Smooth muscle cell (in vitro differentiated cells): ENCODE data around the gene PRKG1. TPM values are rescaled to one million over a fixed set of nuclear protein-coding genes. Genes with fewer than 3 reads are reported as not detected.

Experiments used
- DNase-seq: peaks from one replicate; lab custom pipeline; 2025; ENCODE audit not compliant: unreplicated experiment; lab: John Stamatoyannopoulos, UW
- H2AFZ ChIP-seq: fragments of 200-600 bp; sonication (generic); 2 replicates; pipeline ENCODE4 v1.6.0; 2016; ENCODE audit warnings: antibody characterized with exemption, low read depth, mild to moderate bottlenecking
- H3F3A ChIP-seq: fragments of 200-600 bp; sonication (generic); 2 replicates; pipeline ENCODE4 v1.6.0; 2017; ENCODE audit warnings: antibody characterized with exemption, low read depth
- H3K27ac ChIP-seq: fragments of 200-600 bp; sonication (generic); 2 replicates; pipeline ENCODE4 v1.5.1; 2016; ENCODE audit warnings: low read depth, mild to moderate bottlenecking
- H3K27me3 ChIP-seq: fragments of 200-600 bp; sonication (generic); 2 replicates; pipeline ENCODE4 v1.6.1; 2016; ENCODE audit warnings: low read depth, mild to moderate bottlenecking
- H3K36me3 ChIP-seq: fragments of 200-600 bp; sonication (generic); 2 replicates; pipeline ENCODE4 v1.5.1; 2016; ENCODE audit warnings: low read depth
- H3K4me1 ChIP-seq: fragments of 200-600 bp; sonication (generic); 2 replicates; pipeline ENCODE4 v1.5.1; 2016; ENCODE audit warnings: low read depth
- H3K4me2 ChIP-seq: fragments of 200-600 bp; sonication (generic); 2 replicates; pipeline ENCODE4 v1.6.0; 2016; ENCODE audit warnings: mild to moderate bottlenecking
- H3K4me3 ChIP-seq: fragments of 200-600 bp; sonication (generic); 2 replicates; pipeline ENCODE4 v1.5.1; 2016; ENCODE audit warnings: mild to moderate bottlenecking
- H3K79me2 ChIP-seq: fragments of 200-600 bp; sonication (generic); 2 replicates; pipeline ENCODE4 v1.6.0; 2016; ENCODE audit warnings: low read depth, mild to moderate bottlenecking
- H3K9ac ChIP-seq: fragments of 200-600 bp; sonication (generic); 2 replicates; pipeline ENCODE4 v1.6.0; 2016; ENCODE audit warnings: low read depth
- H3K9me3 ChIP-seq: fragments of 200-600 bp; sonication (generic); replicated peaks from 2 replicates; pipeline ENCODE4 v1.5.1; 2016; ENCODE audit warnings: low read depth
- H4K20me1 ChIP-seq: fragments of 200-600 bp; sonication (generic); 2 replicates; pipeline ENCODE4 v1.6.0; 2016; ENCODE audit warnings: low read depth
- CTCF ChIP-seq: fragments of 200-600 bp; sonication (generic); IDR thresholded peaks from 2 replicates; pipeline ENCODE4 v1.5.1; 2017; ENCODE audit warnings: borderline replicate concordance, mild to moderate bottlenecking, antibody characterized with exemption; ENCODE audit not compliant: insufficient read depth, poor library complexity, severe bottlenecking
- WGBS: methylation state at CpG from one replicate; pipeline ENCODE4 v1.1.7; 2016; ENCODE audit warnings: low lambda C conversion rate; 5-methylcytosine and 5-hydroxymethylcytosine counted together
- polyA plus RNA-seq: library from polyadenylated mRNA; unstranded; fragments of >200 nt; fragmentation: Nextera tagmentation; extraction: Ambion mirVana; gene quantifications from 2 replicates; pipeline ENCODE4 v1.2.1, GENCODE V29; 2016
- total RNA-seq: library from RNA; depleted of rRNA; stranded (reverse); fragments of >200 nt; gene quantifications from 2 replicates; pipeline ENCODE4 v1.2.3, GENCODE V29; 2014

Gene PRKG1
- total and polyA plus RNA-seq, 2 experiments from 2014 or later, result 7.2 to 13.4 TPM

- TF ChIP-seq CTCF, result no peak
- H3K4me1 ChIP-seq, result peaks cover 24% of the 10 kb centered on the region
- H3K27me3 ChIP-seq, result no peaks in the 10 kb centered on the region
- no peaks in the 10 kb centered on the region for H3K9me3 ChIP-seq
- H3K4me2 ChIP-seq, result peak overlapping the region; percentile 71
- H4K20me1 ChIP-seq, result peaks cover 23% of the 10 kb centered on the region
- peak overlapping the region; percentile 2 for H2AFZ ChIP-seq
- no peaks in the 10 kb centered on the region for H3K36me3 ChIP-seq
- H3K27ac ChIP-seq, result no peak overlapping the region
- no peak for DNase-seq
- no peak overlapping the region for H3K9ac ChIP-seq
- WGBS, result 39% methylated on average over 11 of the region's 11 CpGs
- H3K4me3 ChIP-seq, result peak overlapping the region; percentile 25
- peaks cover 5% of the 10 kb centered on the region for H3F3A ChIP-seq
- H3K79me2 ChIP-seq, result no peaks in the 10 kb centered on the region
These were observed 453.4 kb downstream of the PRKG1 start for GRCh38 chr10:51527522-51528219.

DNA sequence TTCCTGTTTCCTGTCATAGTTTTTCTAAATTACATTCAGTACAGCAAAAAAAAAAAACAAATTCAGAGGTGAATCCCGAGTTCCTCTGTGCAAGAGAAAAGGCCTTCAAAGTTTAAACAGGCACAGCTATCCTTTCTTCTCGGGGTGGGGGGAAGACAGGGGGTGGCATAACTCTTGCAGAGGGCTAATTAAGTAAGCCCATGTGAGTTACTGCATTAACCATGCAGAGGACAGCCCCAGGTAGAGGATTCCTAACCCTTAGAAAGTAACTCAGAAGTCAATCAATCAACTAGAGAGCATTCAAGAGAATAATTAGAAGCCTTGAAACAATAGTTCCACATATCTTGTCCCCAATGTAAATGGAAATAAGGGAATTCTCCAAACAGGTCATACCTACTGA is 454.2 kb downstream of the PRKG1 start:
- Histone ChIP-seq H4K20me1 (peaks cover 23% of the 10 kb centered on the region), H3K79me2 (no peaks in the 10 kb centered on the region), H3K9me3 (no peaks in the 10 kb centered on the region), H3K4me1 (peaks cover 24% of the 10 kb centered on the region), H3K36me3 (no peaks in the 10 kb centered on the region), H3F3A (peaks cover 5% of the 10 kb centered on the region), H3K9ac (no peak overlapping the region), H3K4me3 (no peak overlapping the region), H3K27me3 (no peaks in the 10 kb centered on the region), H3K4me2 (peak overlapping the region; percentile 71), H3K27ac (no peak overlapping the region), H2AFZ (no peak overlapping the region)
- WGBS, result 32% methylated on average over 2 of the region's 2 CpGs
- no peak for DNase-seq
- no peak for TF ChIP-seq CTCF

- H3K27me3 ChIP-seq, result no peaks in the 10 kb centered on the region
- no peak overlapping the region for H3K4me2 ChIP-seq
- no peak overlapping the region for H3K9ac ChIP-seq
- H3K4me1 ChIP-seq, result peaks cover 24% of the 10 kb centered on the region
- 90% methylated on average over 4 of the region's 4 CpGs for WGBS
- no peaks in the 10 kb centered on the region for H3K79me2 ChIP-seq
- DNase-seq, result no peak
- H3K27ac ChIP-seq, result no peak overlapping the region
- TF ChIP-seq CTCF, result no peak
- H3K36me3 ChIP-seq, result no peaks in the 10 kb centered on the region
- peaks cover 23% of the 10 kb centered on the region for H4K20me1 ChIP-seq
- H3F3A ChIP-seq, result peaks cover 5% of the 10 kb centered on the region
- H2AFZ ChIP-seq, result no peak overlapping the region
- no peaks in the 10 kb centered on the region for H3K9me3 ChIP-seq
- no peak overlapping the region for H3K4me3 ChIP-seq
These were observed 456.3 kb downstream of the PRKG1 start for GRCh38 chr10:51530541-51530940.

- no peaks in the 10 kb centered on the region for H3K79me2 ChIP-seq
- no peak overlapping the region for H2AFZ ChIP-seq
- H3K9ac ChIP-seq, result no peak overlapping the region
- peaks cover 23% of the 10 kb centered on the region for H4K20me1 ChIP-seq
- H3K4me2 ChIP-seq, result no peak overlapping the region
- H3F3A ChIP-seq, result peaks cover 5% of the 10 kb centered on the region
- no peak overlapping the region for H3K27ac ChIP-seq
- WGBS, result 90% methylated on average over 4 of the region's 4 CpGs
- H3K27me3 ChIP-seq, result no peaks in the 10 kb centered on the region
- H3K36me3 ChIP-seq, result no peaks in the 10 kb centered on the region
- peaks cover 18% of the 10 kb centered on the region for H3K4me1 ChIP-seq
- DNase-seq, result no peak
- no peak for TF ChIP-seq CTCF
- H3K4me3 ChIP-seq, result no peak overlapping the region
- H3K9me3 ChIP-seq, result no peaks in the 10 kb centered on the region
These were observed 457.8 kb downstream of the PRKG1 start for GRCh38 chr10:51532044-51532443.
